Endothelial cell of umbilical vein (primary cell): ENCODE measurements around the gene MDGA2. TPM values are rescaled to one million over a fixed set of nuclear protein-coding genes. Genes with fewer than 3 reads are reported as not detected.

Experiments
- BruUV-seq: library from RNA; stranded (reverse); fragments of 400-500 nt; replicated peaks from 2 replicates; lab custom pipeline; 2021; lab: Mats Ljungman, UMichigan
- CTCF ChIA-PET: fragments of 300-600, 350-600 bp; sonication (Branson Sonifier 250); formaldehyde crosslinking; loops from one replicate; lab custom pipeline; 2021; ENCODE audit warnings: antibody characterized with exemption, inconsistent platforms; lab: Charles Lee
- POLR2A ChIA-PET: fragments of 300-600, 350-600 bp; sonication (Branson Sonifier 250); formaldehyde crosslinking; loops from one replicate; lab custom pipeline; 2021; ENCODE audit warnings: antibody characterized with exemption, inconsistent platforms; lab: Charles Lee
- DNase-seq: peaks from one replicate; pipeline ENCODE4 v3.0.0-alpha.2; 2011; ENCODE audit warnings: low read depth, low spot score
- FAIRE-seq: peaks from 2 replicates; lab custom pipeline; 2011; peaks lifted over from hg19 to GRCh38; lab: Jason Lieb, UNC
- H2AFZ ChIP-seq: 2 replicates; pipeline ENCODE4 v1.6.0; 2012; ENCODE audit warnings: low read depth, low read length, control low read depth, inconsistent platforms
- H3K27ac ChIP-seq: 2 replicates; pipeline ENCODE4 v1.5.1; 2011; ENCODE audit warnings: low read depth, mild to moderate bottlenecking, control low read depth, low read length, moderate library complexity; ENCODE audit not compliant: insufficient read depth
- H3K27me3 ChIP-seq, 2 experiments: 2 replicates each; pipeline versions ENCODE4 v1.6.0 to v1.6.1; 2011; ENCODE audit warnings: low read length in 2 of 2, mixed read lengths in 1 of 2; ENCODE audit not compliant: control insufficient read depth in 2 of 2, insufficient read depth in 2 of 2
- H3K36me3 ChIP-seq, 2 experiments: 2 replicates in 1 of 2; 3 replicates in 1 of 2; pipeline ENCODE4 v1.5.1; 2011; ENCODE audit warnings: low read length in 2 of 2, mild to moderate bottlenecking in 1 of 2, moderate library complexity in 1 of 2; ENCODE audit not compliant: control insufficient read depth in 2 of 2, insufficient read depth in 2 of 2; ENCODE audit errors: extremely low read depth in 1 of 2
- H3K4me1 ChIP-seq: 3 replicates; pipeline ENCODE4 v1.5.1; 2011; ENCODE audit warnings: mild to moderate bottlenecking, low read length; ENCODE audit not compliant: control insufficient read depth, insufficient read depth; ENCODE audit errors: extremely low read depth
- H3K4me2 ChIP-seq: 2 replicates; pipeline ENCODE4 v1.6.1; 2011; ENCODE audit warnings: low read length, control low read depth, mixed read lengths; ENCODE audit not compliant: insufficient read depth
- H3K4me3 ChIP-seq, 3 experiments: fragments of 200-600 bp in 1 of 3; sonication (generic), shearing (Covaris generic) in 1 of 3; replicated peaks in 1 of 3; 2 replicates each; pipeline ENCODE4 v1.5.1; 2011 to 2016; ENCODE audit warnings: control low read depth in 3 of 3, low read length in 3 of 3, mild to moderate bottlenecking in 2 of 3, inconsistent platforms in 1 of 3, low read depth in 1 of 3, moderate library complexity in 1 of 3; ENCODE audit not compliant: insufficient read depth in 1 of 3
- H3K79me2 ChIP-seq: 2 replicates; pipeline ENCODE4 v1.6.0; 2012; ENCODE audit warnings: low read length, inconsistent platforms; ENCODE audit not compliant: control insufficient read depth, insufficient read depth
- H3K9ac ChIP-seq: replicated peaks from 2 replicates; pipeline ENCODE3; 2011; ENCODE audit warnings: low read length, control low read depth; ENCODE audit not compliant: insufficient read depth; ENCODE audit errors: extremely low read depth
- H3K9me1 ChIP-seq: replicated peaks from 3 replicates; pipeline ENCODE4 v1.6.0; 2011; ENCODE audit warnings: mild to moderate bottlenecking, low read length; ENCODE audit not compliant: control insufficient read depth, insufficient read depth; ENCODE audit errors: extremely low read depth
- H3K9me3 ChIP-seq: replicated peaks from 2 replicates; pipeline ENCODE4 v1.5.1; 2012; ENCODE audit warnings: low read length, inconsistent platforms; ENCODE audit not compliant: control insufficient read depth, insufficient read depth
- H4K20me1 ChIP-seq: replicated peaks from 2 replicates; pipeline ENCODE3; 2011; ENCODE audit warnings: mild to moderate bottlenecking, low read length; ENCODE audit not compliant: control insufficient read depth, insufficient read depth; ENCODE audit errors: extremely low read depth
- CTCF ChIP-seq, 2 donors: IDR thresholded peaks; 1 replicate in 1 of 2; 2 replicates in 1 of 2; pipeline ENCODE4 v1.5.1; 2011; ENCODE audit warnings: low read length in 2 of 2, mild to moderate bottlenecking in 2 of 2, moderate library complexity in 2 of 2, control low read depth in 1 of 2, inconsistent platforms in 1 of 2, low read depth in 1 of 2; ENCODE audit not compliant: insufficient read depth in 1 of 2; ENCODE audit errors: extremely low read depth in 1 of 2
- EZH2 ChIP-seq: IDR thresholded peaks from 2 replicates; pipeline ENCODE4 v1.6.1; 2012; ENCODE audit warnings: borderline replicate concordance, low read depth, mild to moderate bottlenecking, moderate library complexity, low read length, inconsistent platforms; ENCODE audit not compliant: severe bottlenecking
- FOS ChIP-seq: IDR thresholded peaks from 2 replicates; pipeline ENCODE4 v1.6.1; 2011; ENCODE audit warnings: mild to moderate bottlenecking, low read length, moderate library complexity, borderline replicate concordance; ENCODE audit not compliant: insufficient read depth
- GATA2 ChIP-seq: IDR thresholded peaks from 2 replicates; pipeline ENCODE4 v1.7.0; 2011; ENCODE audit warnings: low read depth, mild to moderate bottlenecking, moderate library complexity, mixed read lengths, low read length; ENCODE audit not compliant: insufficient read length, insufficient read depth
- JUN ChIP-seq: IDR thresholded peaks from 2 replicates; pipeline ENCODE4 v1.6.1; 2011; ENCODE audit warnings: borderline replicate concordance, low read depth; ENCODE audit not compliant: insufficient read length, insufficient read depth
- MAX ChIP-seq: IDR thresholded peaks from 2 replicates; pipeline ENCODE4 v1.6.1; 2011; ENCODE audit not compliant: insufficient read depth, insufficient read length
- MYC ChIP-seq: IDR thresholded peaks from one replicate; pipeline ENCODE4 v1.6.1; 2011; ENCODE audit warnings: mild to moderate bottlenecking, low read depth, low read length
- POLR2A ChIP-seq: IDR thresholded peaks from 2 replicates; pipeline ENCODE4 v1.6.1; 2012; ENCODE audit warnings: low read depth, mild to moderate bottlenecking, control low read depth, low read length
- POLR2AphosphoS5 ChIP-seq: IDR thresholded peaks from 2 replicates; pipeline ENCODE4 v1.6.1; 2012; ENCODE audit warnings: low read depth, mild to moderate bottlenecking, control low read depth, low read length, moderate library complexity; ENCODE audit not compliant: insufficient read depth
- dilution Hi-C: fragments of 300-500 bp; cut with MboI; formaldehyde crosslinking; loops from one replicate; pipeline ENCODE4 v1.15.0; 2019; ENCODE audit warnings: low sequenced_read_pairs; ENCODE audit not compliant: extremely low pct_ligation_motif_present
- intact Hi-C: fragments of 100-400 bp; cut with micrococcal nuclease; formaldehyde crosslinking; loops from one replicate; pipeline ENCODE4 v1.10.0; 2022
- polyA plus RNA-seq, 4 experiments: library from polyadenylated mRNA; depleted of rRNA in 3 of 4; stranded (reverse) in 3 of 4; unstranded in 1 of 4; fragments of >200 nt; gene quantifications; 2 replicates each; pipeline versions ENCODE4 v1.2.1 to v1.2.3, GENCODE V29; 2011 to 2012; ENCODE audit warnings: missing spikeins in 1 of 4
- total RNA-seq: library from RNA; stranded (reverse); gene quantifications from 2 replicates; pipeline ENCODE4 v1.2.3, GENCODE V29; 2021

The MDGA2 gene
- total and polyA plus RNA-seq, 2 donors (not counting 3 experiments of a cell fraction or from before 2014, with no cell fraction given): not detected

GRCh38 chr14:47722929-47723693 lies 47.7 kb upstream of the MDGA2 start:
- H3K4me1 ChIP-seq: no peaks in the 10 kb centered on the region
- no peaks in the 10 kb centered on the region for H3K79me2 ChIP-seq
- DNase-seq (no peak), FAIRE-seq (no peak)
- no peaks in the 10 kb centered on the region for H3K36me3 ChIP-seq
- no peaks in the 10 kb centered on the region for H4K20me1 ChIP-seq
- H3K9me1 ChIP-seq: no peaks in the 10 kb centered on the region
- no peak overlapping the region for H2AFZ ChIP-seq
- H3K9ac ChIP-seq: no peak overlapping the region
- no peaks in the 10 kb centered on the region for H3K27me3 ChIP-seq
- no peak overlapping the region for H3K27ac ChIP-seq
- no peak overlapping the region for H3K4me3 ChIP-seq
- H3K9me3 ChIP-seq: no peaks in the 10 kb centered on the region
- BruUV-seq: no TSS peak
- TF ChIP-seq EZH2 (no peak), JUN (no peak), CTCF (IDR thresholded peaks at IDR 0.05; ENCODE audit: extremely low read depth in 1 of 2, insufficient read depth in 1 of 2, low read depth in 1 of 2, low read length in 2 of 2) (no peak), FOS (no peak), POLR2A (no peak), POLR2AphosphoS5 (no peak), MAX (no peak), MYC (no peak), GATA2 (no peak)
- no peak overlapping the region for H3K4me2 ChIP-seq
- POLR2A ChIA-PET: no interaction called here
- dilution Hi-C loops (no loop called here), intact Hi-C loops (no loop called here)
- CTCF ChIA-PET: no interaction called here
